DMS53 treated with DMSO at 0.1 percent for 48 hours (cell line): ENCODE results near the gene TRPM7.
"Not testable (repeated sequence)": the region's sequence is repeated elsewhere in the genome, so short reads cannot be mapped to it uniquely, and the experiment has no call there.

ENCODE experiments used
- DNase-seq: peaks from one replicate; lab custom pipeline; 2025; ENCODE audit not compliant: unreplicated experiment; lab: John Stamatoyannopoulos, UW

Gene TRPM7, protein sequence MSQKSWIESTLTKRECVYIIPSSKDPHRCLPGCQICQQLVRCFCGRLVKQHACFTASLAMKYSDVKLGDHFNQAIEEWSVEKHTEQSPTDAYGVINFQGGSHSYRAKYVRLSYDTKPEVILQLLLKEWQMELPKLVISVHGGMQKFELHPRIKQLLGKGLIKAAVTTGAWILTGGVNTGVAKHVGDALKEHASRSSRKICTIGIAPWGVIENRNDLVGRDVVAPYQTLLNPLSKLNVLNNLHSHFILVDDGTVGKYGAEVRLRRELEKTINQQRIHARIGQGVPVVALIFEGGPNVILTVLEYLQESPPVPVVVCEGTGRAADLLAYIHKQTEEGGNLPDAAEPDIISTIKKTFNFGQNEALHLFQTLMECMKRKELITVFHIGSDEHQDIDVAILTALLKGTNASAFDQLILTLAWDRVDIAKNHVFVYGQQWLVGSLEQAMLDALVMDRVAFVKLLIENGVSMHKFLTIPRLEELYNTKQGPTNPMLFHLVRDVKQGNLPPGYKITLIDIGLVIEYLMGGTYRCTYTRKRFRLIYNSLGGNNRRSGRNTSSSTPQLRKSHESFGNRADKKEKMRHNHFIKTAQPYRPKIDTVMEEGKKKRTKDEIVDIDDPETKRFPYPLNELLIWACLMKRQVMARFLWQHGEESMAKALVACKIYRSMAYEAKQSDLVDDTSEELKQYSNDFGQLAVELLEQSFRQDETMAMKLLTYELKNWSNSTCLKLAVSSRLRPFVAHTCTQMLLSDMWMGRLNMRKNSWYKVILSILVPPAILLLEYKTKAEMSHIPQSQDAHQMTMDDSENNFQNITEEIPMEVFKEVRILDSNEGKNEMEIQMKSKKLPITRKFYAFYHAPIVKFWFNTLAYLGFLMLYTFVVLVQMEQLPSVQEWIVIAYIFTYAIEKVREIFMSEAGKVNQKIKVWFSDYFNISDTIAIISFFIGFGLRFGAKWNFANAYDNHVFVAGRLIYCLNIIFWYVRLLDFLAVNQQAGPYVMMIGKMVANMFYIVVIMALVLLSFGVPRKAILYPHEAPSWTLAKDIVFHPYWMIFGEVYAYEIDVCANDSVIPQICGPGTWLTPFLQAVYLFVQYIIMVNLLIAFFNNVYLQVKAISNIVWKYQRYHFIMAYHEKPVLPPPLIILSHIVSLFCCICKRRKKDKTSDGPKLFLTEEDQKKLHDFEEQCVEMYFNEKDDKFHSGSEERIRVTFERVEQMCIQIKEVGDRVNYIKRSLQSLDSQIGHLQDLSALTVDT (N-terminal part only)

GRCh38 chr15:50686469-50687301, at the start of gene TRPM7:
Gene TRPM7 (minus strand): TSS chr15:50686797. CDS start chr15:50686533, 264 bp downstream.
- peak; percentile 53 for DNase-seq

- DNase-seq: no peak
These were observed 48.6 kb upstream of the TRPM7 start for GRCh38 chr15:50735156-50735555.

DNA sequence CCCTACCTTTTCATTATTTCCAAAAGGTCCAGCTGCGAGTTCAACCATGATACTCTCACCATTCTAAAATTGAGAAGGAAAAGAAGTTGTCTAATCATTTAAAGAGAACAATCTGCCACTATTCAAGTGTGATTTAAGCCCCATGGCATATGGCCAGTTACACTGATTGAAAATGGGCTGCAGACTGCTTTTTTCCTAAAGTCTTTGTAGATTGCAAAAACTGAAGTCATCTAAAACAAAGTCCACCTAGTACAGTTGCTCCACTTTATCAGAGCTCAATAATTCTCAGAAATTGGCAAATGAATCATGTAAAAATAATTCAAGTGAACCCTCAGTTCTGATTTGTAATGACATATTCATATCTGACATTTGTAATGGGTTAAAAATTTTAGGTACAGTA, 39.7 kb upstream of the TRPM7 start:
- no peak for DNase-seq

DNA sequence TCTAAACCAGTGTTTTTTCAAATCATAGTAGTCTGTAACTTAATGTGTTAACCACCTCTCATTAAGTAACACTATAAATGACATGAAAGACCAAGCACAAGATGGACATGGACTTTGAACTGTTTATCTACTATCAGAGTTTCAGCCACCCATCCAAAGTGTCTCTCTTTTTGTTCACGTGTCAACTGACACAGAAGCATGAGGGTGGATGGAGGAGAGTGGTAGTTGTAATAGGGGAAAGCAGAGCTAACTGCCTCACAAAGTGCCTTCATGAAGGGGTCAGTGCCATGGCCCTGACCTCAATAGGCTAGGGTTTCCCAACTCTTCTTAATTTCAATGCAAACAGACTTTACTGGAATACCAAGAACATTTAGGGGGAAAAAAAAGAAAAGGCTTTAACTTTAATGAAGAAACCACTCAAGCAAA, 32.1 kb upstream of the TRPM7 start:
- no peak for DNase-seq

GRCh38 chr15:50712018-50712417, 25.4 kb upstream of the TRPM7 start:
- DNase-seq: no peak

GRCh38 chr15:50710585-50710984, 24.0 kb upstream of the TRPM7 start:
- DNase-seq: no peak

DNA sequence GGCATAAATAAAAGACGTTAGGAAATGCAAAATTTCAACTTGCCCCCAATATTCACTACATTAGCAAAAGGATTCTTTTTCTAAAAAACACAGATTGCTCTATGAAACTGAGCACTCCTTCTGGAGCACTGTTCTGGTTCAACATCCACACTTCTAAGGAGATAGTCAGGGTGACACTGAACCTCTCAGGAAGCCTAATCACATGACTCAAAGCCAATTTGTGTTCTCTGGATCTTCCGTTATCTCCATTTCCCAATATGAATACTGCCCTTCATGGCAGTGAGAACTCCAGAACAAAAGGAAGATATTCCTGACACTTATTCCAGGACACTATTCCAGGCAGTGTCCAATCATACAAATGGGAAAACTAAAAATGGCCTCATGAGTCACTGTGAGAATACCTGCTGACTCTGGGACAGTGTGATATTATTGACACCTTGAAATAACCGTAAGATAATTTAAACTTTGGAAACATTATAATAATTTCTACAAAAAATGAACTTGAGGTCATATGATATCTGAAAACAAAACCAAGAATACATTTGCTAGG, 21.4 kb upstream of the TRPM7 start:
- DNase-seq: no peak

DNA sequence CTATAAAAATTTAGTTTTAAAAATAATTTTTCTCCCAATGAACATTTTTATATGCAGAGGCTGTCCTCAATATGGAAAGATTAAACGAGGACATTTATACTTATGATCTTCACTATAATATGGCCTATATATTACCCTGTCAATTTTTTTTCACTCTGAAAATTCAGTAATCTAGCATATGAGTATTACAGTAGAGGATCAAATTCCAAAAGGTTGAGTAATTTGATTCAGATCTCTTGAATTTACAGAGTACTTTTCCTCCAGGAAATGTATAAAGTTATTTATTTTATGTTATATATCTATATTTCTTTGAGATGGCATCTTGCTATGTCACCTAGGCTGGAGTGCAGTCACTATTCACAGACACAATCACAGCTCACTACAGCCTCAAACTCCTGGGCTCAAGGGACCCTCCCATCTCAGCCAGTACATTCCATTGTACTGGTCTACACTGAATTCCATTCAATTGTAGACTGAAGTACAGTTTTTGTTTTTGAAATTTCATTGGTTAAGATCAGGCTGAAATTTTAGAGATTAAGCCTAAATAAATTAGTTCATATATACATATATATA, 16.3 kb upstream of the TRPM7 start:
- DNase-seq: no peak

GRCh38 chr15:50698101-50698500, 11.5 kb upstream of the TRPM7 start:
- DNase-seq: no peak

GRCh38 chr15:50697109-50697797, 10.7 kb upstream of the TRPM7 start:
- DNase-seq: no peak

GRCh38 chr15:50694634-50695165, 8.1 kb upstream of the TRPM7 start:
- not testable (repeated sequence) for DNase-seq

DNA sequence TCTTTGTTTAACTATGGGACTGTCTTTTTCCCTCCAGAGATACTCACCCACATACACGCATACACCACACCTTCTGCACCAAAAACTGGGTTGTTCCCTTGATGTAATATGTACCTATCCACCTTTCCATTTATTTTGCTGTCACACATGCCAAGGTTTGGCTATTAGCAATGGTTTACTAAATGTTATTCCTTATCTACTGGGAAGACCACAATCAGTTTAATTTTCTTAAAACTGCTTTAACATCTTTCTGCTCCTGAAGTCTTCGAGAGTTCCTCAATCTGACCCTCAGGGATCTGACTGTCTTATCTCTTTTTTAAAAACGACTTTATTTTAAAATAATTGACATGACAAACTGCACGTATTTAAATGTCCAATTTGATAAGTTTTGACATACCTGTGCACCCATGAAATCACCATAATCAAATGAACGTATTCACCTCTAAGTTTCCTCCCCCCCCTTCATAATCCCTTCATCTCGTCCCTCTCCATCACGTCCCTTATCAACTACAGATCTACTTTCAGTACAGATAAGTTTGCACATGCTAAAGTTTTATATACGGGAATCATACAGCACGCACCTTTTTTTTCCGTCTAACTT, 805 bp upstream of the TRPM7 start:
- DNase-seq: no peak

- peak; percentile 26 for DNase-seq
These were observed 575 bp downstream of the TRPM7 start for GRCh38 chr15:50685976-50686468.

DNA sequence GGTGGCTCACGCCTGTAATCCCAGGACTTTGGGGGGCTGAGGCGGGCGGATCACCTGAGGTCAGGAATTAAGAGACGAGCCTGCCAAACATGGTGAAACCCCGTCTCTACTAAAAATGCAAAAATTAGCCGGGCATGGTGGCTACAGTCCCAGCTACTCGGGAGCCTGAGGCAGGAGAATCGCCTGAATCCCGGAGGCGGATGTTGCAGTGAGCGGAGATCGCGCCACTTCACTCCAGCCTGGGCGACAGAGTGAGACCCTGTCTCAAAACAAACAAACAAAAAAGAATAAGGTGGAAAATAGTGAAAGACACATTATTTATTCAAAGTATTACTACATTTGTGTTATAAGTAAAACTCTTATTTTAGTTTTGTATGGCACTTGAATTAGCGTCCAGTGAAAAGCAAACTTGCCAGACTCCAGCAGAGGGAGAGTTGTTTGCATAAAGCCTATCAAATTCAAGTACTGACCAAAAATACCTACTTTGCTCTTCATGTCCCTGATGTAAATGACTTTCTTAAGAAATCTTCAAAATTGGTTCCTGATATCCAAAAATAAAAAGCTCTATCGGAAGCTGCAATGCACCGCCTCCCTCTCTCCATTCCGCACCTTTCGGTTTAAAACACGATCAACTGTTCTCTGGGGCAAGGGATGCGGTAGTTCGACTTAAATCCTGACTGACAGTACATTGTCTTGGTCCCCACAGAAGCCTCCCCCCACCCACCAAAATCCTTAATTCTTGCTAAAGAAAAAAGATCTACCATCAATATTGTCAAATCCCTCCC, 1.2 kb downstream of the TRPM7 start:
- DNase-seq: no peak

- DNase-seq: no peak
These were observed 5.1 kb downstream of the TRPM7 start for GRCh38 chr15:50681467-50681866.

- no peak for DNase-seq
These were observed 9.7 kb downstream of the TRPM7 start for GRCh38 chr15:50676799-50677483.
